WTC11 (cell line): ENCODE results near the gene LPAR2. TPM values are rescaled to one million over a fixed set of nuclear protein-coding genes. Genes with fewer than 3 reads are reported as not detected.

ENCODE experiments used
- ATAC-seq: fragments of 200-7000 bp; cut with Tn5 transposase; 2 replicates; pipeline ENCODE4 v1.10.0; 2021; ENCODE audit warnings: mild to moderate bottlenecking, moderate library complexity
- CTCF ChIA-PET: fragments of 300-600 bp; sonication (Branson Sonifier 250); formaldehyde crosslinking; loops from one replicate; lab custom pipeline; 2021; ENCODE audit warnings: antibody characterized with exemption; lab: Charles Lee
- POLR2A ChIA-PET: fragments of 350-600 bp; sonication (Branson Sonifier 250); formaldehyde crosslinking; loops from one replicate; lab custom pipeline; 2021; ENCODE audit warnings: antibody characterized with exemption; lab: Charles Lee
- DNase-seq: peaks from one replicate; pipeline ENCODE4 v3.0.0; 2021; ENCODE audit warnings: low spot score
- H3K27ac Mint-ChIP-seq: 2 replicates; pipeline ENCODE4 v1.8.0; 2021; ENCODE audit warnings: mixed read lengths
- H3K27me3 Mint-ChIP-seq: 2 replicates; pipeline ENCODE4 v1.8.0; 2021; ENCODE audit warnings: low read depth, mild to moderate bottlenecking, moderate library complexity, mixed read lengths
- H3K36me3 Mint-ChIP-seq: 2 replicates; pipeline ENCODE4 v1.8.0; 2021; ENCODE audit warnings: mixed read lengths
- H3K4me1 Mint-ChIP-seq: 2 replicates; pipeline ENCODE4 v1.8.0; 2022; ENCODE audit warnings: mixed read lengths
- H3K4me3 Mint-ChIP-seq: 2 replicates; pipeline ENCODE4 v1.8.0; 2021; ENCODE audit warnings: mild to moderate bottlenecking, moderate library complexity, mixed read lengths
- H3K9me3 Mint-ChIP-seq: 2 replicates; pipeline ENCODE4 v1.8.0; 2021; ENCODE audit warnings: mixed read lengths
- CREB1 ChIP-seq: sonication (generic); formaldehyde crosslinking; IDR thresholded peaks from 2 replicates; pipeline ENCODE4 v1.8.0; 2023; ENCODE audit warnings: mild to moderate bottlenecking, missing genetic modification reagents
- GRHL2 ChIP-seq: fragments of 250-450 bp; sonication (Bioruptor Pico); IDR thresholded peaks from 2 replicates; pipeline ENCODE4 v1.8.0; 2022; ENCODE audit warnings: mild to moderate bottlenecking, moderate library complexity; ENCODE audit not compliant: insufficient replicate concordance, severe bottlenecking
- JAZF1 ChIP-seq: fragments of 250-450 bp; sonication (Bioruptor Pico); IDR thresholded peaks from 2 replicates; pipeline ENCODE4 v1.9.0; 2021; ENCODE audit warnings: moderate library complexity, mild to moderate bottlenecking, inconsistent platforms
- SMAD3 ChIP-seq: sonication (generic); formaldehyde crosslinking; IDR thresholded peaks from 2 replicates; pipeline ENCODE4 v1.8.0; 2022; ENCODE audit warnings: missing genetic modification reagents, mild to moderate bottlenecking, borderline replicate concordance
- ZNF671 ChIP-seq: fragments of 250-450 bp; sonication (Bioruptor Pico); IDR thresholded peaks from 2 replicates; pipeline ENCODE4 v1.8.0; 2021; ENCODE audit warnings: mild to moderate bottlenecking
- total RNA-seq: library from RNA; stranded (reverse); gene quantifications from 3 replicates; pipeline ENCODE4 v1.2.3, GENCODE V29; 2021
- TF ChIP-seq, protein P1 (sequence below): sonication (generic); formaldehyde crosslinking; IDR thresholded peaks from 2 replicates; pipeline ENCODE4 v1.8.1; 2023; ENCODE audit warnings: mild to moderate bottlenecking, missing genetic modification reagents, borderline replicate concordance
- TF ChIP-seq, protein P2 (sequence below): sonication (generic); formaldehyde crosslinking; IDR thresholded peaks from 2 replicates; pipeline ENCODE4 v1.8.0; 2022; ENCODE audit warnings: mild to moderate bottlenecking, missing genetic modification reagents
- TF ChIP-seq, protein P3 (sequence below): sonication (generic); formaldehyde crosslinking; IDR thresholded peaks from 2 replicates; pipeline ENCODE4 v1.8.0; 2022; ENCODE audit warnings: mild to moderate bottlenecking, missing genetic modification reagents
- TF ChIP-seq, protein P4 (sequence below): sonication (generic); formaldehyde crosslinking; IDR thresholded peaks from 2 replicates; pipeline ENCODE4 v1.8.0; 2022; ENCODE audit warnings: mild to moderate bottlenecking, missing genetic modification reagents
- TF ChIP-seq, protein P5 (sequence below): sonication (generic); formaldehyde crosslinking; IDR thresholded peaks from 2 replicates; pipeline ENCODE4 v1.8.0; 2023; ENCODE audit warnings: missing genetic modification reagents, mild to moderate bottlenecking, borderline replicate concordance

LPAR2 gene
- total RNA-seq, 1 experiment from 2014 or later: 44.5 TPM

DNA sequence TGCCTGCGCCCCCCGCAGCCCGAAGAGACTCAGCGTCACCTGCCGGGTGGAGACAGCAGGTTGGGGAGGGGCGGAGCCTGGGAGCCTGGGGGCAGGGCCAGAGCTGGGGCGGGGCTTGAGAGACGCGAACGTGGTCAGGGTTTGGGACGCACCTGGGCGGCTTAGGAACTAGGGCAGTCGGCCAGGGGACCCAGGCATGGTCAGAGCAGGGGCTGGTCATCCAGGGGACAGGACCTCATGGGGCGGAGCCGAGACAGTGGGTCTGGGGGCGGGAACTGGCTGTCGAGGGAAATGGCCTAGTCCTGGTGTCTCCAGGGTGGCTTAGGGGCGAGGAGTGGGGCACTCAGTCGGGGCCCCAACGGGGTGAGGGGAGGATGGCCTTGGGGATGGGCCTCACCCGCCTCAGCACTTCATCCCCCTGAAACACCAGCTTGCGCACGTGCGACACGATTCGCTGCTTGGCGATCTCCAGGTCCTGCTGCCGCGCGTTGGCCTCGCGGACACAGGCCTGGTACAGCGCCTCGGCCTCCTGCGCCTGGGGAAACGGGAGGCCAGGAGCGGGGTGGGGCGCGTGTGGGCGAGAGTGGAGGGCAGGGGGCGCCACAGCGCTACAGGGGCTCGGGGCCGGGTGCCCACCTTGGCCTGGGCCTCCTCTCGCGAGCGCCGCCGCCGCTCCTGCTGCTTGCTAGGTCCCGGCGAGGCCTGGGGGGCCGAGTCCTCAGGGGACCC, 9.7 kb upstream of the LPAR2 start (continued):
- TF ChIP-seq, protein P1, sequence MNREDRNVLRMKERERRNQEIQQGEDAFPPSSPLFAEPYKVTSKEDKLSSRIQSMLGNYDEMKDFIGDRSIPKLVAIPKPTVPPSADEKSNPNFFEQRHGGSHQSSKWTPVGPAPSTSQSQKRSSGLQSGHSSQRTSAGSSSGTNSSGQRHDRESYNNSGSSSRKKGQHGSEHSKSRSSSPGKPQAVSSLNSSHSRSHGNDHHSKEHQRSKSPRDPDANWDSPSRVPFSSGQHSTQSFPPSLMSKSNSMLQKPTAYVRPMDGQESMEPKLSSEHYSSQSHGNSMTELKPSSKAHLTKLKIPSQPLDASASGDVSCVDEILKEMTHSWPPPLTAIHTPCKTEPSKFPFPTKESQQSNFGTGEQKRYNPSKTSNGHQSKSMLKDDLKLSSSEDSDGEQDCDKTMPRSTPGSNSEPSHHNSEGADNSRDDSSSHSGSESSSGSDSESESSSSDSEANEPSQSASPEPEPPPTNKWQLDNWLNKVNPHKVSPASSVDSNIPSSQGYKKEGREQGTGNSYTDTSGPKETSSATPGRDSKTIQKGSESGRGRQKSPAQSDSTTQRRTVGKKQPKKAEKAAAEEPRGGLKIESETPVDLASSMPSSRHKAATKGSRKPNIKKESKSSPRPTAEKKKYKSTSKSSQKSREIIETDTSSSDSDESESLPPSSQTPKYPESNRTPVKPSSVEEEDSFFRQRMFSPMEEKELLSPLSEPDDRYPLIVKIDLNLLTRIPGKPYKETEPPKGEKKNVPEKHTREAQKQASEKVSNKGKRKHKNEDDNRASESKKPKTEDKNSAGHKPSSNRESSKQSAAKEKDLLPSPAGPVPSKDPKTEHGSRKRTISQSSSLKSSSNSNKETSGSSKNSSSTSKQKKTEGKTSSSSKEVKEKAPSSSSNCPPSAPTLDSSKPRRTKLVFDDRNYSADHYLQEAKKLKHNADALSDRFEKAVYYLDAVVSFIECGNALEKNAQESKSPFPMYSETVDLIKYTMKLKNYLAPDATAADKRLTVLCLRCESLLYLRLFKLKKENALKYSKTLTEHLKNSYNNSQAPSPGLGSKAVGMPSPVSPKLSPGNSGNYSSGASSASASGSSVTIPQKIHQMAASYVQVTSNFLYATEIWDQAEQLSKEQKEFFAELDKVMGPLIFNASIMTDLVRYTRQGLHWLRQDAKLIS (CRISPR knock-in tag): no peak
- TF ChIP-seq JAZF1 (CRISPR knock-in tag) (no peak), GRHL2 (no peak), CREB1 (CRISPR knock-in tag) (no peak), ZNF671 (CRISPR knock-in tag) (no peak)
- TF ChIP-seq, protein P2, sequence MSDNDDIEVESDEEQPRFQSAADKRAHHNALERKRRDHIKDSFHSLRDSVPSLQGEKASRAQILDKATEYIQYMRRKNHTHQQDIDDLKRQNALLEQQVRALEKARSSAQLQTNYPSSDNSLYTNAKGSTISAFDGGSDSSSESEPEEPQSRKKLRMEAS (CRISPR knock-in tag): 0 out of 2 replicates have a peak, but pooled peaks have one; percentile 41
- TF ChIP-seq, protein P3, sequence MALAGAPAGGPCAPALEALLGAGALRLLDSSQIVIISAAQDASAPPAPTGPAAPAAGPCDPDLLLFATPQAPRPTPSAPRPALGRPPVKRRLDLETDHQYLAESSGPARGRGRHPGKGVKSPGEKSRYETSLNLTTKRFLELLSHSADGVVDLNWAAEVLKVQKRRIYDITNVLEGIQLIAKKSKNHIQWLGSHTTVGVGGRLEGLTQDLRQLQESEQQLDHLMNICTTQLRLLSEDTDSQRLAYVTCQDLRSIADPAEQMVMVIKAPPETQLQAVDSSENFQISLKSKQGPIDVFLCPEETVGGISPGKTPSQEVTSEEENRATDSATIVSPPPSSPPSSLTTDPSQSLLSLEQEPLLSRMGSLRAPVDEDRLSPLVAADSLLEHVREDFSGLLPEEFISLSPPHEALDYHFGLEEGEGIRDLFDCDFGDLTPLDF (CRISPR knock-in tag): no peak
- TF ChIP-seq, protein P4, sequence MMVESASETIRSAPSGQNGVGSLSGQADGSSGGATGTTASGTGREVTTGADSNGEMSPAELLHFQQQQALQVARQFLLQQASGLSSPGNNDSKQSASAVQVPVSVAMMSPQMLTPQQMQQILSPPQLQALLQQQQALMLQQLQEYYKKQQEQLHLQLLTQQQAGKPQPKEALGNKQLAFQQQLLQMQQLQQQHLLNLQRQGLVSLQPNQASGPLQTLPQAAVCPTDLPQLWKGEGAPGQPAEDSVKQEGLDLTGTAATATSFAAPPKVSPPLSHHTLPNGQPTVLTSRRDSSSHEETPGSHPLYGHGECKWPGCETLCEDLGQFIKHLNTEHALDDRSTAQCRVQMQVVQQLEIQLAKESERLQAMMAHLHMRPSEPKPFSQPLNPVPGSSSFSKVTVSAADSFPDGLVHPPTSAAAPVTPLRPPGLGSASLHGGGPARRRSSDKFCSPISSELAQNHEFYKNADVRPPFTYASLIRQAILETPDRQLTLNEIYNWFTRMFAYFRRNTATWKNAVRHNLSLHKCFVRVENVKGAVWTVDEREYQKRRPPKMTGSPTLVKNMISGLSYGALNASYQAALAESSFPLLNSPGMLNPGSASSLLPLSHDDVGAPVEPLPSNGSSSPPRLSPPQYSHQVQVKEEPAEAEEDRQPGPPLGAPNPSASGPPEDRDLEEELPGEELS (CRISPR knock-in tag): no peak

DNA sequence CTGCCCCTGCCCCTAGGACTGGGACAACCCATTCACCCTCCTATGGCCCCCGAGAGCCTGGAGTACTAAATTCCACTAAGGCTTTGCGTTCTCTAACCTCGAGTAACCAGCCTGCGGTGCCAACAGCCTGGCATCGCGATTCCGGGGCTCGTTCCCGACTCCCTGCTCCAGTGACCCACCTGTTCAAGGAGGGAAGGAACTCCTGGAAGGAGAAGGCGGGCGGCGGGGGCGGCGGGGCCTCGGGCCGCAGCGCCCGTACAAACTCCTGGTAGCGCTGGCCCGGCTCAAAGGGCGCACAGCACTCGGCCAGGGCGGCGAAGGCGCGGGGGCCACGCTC, 9.1 kb upstream of the LPAR2 start:
- peak overlapping the region; percentile 35; the same call in 1 of the 2 replicates for H3K4me3 Mint-ChIP-seq
- POLR2A ChIA-PET: interaction anchor here (1.3 to 1.6 kb wide), 2 partner anchors 9 to 27 kb away, joined by 3 to 7 read pairs; partner anchors contain the start of gene LPAR2
- TF ChIP-seq SMAD3 (CRISPR knock-in tag): no peak
- TF ChIP-seq, protein P5, sequence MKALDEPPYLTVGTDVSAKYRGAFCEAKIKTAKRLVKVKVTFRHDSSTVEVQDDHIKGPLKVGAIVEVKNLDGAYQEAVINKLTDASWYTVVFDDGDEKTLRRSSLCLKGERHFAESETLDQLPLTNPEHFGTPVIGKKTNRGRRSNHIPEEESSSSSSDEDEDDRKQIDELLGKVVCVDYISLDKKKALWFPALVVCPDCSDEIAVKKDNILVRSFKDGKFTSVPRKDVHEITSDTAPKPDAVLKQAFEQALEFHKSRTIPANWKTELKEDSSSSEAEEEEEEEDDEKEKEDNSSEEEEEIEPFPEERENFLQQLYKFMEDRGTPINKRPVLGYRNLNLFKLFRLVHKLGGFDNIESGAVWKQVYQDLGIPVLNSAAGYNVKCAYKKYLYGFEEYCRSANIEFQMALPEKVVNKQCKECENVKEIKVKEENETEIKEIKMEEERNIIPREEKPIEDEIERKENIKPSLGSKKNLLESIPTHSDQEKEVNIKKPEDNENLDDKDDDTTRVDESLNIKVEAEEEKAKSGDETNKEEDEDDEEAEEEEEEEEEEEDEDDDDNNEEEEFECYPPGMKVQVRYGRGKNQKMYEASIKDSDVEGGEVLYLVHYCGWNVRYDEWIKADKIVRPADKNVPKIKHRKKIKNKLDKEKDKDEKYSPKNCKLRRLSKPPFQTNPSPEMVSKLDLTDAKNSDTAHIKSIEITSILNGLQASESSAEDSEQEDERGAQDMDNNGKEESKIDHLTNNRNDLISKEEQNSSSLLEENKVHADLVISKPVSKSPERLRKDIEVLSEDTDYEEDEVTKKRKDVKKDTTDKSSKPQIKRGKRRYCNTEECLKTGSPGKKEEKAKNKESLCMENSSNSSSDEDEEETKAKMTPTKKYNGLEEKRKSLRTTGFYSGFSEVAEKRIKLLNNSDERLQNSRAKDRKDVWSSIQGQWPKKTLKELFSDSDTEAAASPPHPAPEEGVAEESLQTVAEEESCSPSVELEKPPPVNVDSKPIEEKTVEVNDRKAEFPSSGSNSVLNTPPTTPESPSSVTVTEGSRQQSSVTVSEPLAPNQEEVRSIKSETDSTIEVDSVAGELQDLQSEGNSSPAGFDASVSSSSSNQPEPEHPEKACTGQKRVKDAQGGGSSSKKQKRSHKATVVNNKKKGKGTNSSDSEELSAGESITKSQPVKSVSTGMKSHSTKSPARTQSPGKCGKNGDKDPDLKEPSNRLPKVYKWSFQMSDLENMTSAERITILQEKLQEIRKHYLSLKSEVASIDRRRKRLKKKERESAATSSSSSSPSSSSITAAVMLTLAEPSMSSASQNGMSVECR (CRISPR knock-in tag): 0 out of 2 replicates have a peak, but pooled peaks have one; percentile 8
- H3K36me3 Mint-ChIP-seq: peaks cover 19% of the 10 kb centered on the region
- DNase-seq: no peak
- H3K4me1 Mint-ChIP-seq: peaks cover 7% of the 10 kb centered on the region
- no peaks in the 10 kb centered on the region for H3K9me3 Mint-ChIP-seq
- no peak overlapping the region for H3K27ac Mint-ChIP-seq
- CTCF ChIA-PET: interaction anchor here (0.6 to 1.6 kb wide), 7 partner anchors 9 to 121 kb away, joined by 3 to 10 read pairs (median 5); partner anchors contain the start of genes LPAR2 and NDUFA13
- ATAC-seq: no peak
- peaks cover 2% of the 10 kb centered on the region; the same call in 1 of the 2 replicates for H3K27me3 Mint-ChIP-seq
